ENCODE results near the gene OR2AG1. TPM values are rescaled to one million over a fixed set of nuclear protein-coding genes. Genes with fewer than 3 reads are reported as not detected.

Gene OR2AG1
- total RNA-seq, 4 donors from 2014 or later = not detected

DNA sequence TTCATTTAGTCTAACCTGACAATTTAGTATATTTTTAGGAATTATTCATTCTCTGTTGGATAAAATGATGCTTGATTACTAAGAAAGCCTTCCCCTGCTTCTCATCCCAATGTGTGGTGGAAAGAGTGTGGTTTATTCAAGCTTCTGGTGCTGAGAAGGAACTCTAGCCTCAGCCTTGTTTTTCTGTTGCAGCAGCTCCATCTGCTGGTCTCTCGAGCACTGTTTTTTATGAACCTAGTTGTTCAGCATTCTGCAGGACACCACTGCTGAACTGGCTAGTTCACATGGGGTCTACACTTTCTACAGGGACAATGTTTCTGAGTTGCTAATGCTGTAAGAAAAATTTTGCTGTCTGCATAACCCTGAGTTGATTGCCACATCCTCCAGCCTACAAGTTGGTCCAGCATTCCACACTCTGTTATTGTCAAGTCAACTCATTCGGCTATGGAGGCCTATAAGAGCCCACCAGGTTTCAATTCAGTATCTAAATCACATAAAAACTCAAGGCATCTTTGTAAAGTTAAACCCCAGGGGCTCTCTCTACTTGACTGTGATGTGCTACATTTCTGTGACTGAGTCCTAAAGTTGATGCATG, 25.4 kb upstream of the OR2AG1 start:
- no peak overlapping the region for H3K4me3 ChIP-seq
- no peaks in the 10 kb centered on the region for H3K27me3 ChIP-seq
- H3K4me1 ChIP-seq = no peaks in the 10 kb centered on the region
- H3K27ac ChIP-seq = no peak overlapping the region
- DNase-seq (ENCODE audit: low spot score in 2 of 2) = peak in 1 of 2 donors; percentile 62
- no peaks in the 10 kb centered on the region for H3K36me3 ChIP-seq
- no peaks in the 10 kb centered on the region for H3K9me3 ChIP-seq
- 50% methylated on average over 2 of the region's 2 CpGs for WGBS, 2 donors
- no peak for TF ChIP-seq POLR2A (IDR thresholded peaks at IDR 0.05)
- TF ChIP-seq, protein P1, sequence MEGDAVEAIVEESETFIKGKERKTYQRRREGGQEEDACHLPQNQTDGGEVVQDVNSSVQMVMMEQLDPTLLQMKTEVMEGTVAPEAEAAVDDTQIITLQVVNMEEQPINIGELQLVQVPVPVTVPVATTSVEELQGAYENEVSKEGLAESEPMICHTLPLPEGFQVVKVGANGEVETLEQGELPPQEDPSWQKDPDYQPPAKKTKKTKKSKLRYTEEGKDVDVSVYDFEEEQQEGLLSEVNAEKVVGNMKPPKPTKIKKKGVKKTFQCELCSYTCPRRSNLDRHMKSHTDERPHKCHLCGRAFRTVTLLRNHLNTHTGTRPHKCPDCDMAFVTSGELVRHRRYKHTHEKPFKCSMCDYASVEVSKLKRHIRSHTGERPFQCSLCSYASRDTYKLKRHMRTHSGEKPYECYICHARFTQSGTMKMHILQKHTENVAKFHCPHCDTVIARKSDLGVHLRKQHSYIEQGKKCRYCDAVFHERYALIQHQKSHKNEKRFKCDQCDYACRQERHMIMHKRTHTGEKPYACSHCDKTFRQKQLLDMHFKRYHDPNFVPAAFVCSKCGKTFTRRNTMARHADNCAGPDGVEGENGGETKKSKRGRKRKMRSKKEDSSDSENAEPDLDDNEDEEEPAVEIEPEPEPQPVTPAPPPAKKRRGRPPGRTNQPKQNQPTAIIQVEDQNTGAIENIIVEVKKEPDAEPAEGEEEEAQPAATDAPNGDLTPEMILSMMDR (IDR thresholded peaks at IDR 0.05) = peak; percentile 33 to 59 (median 45)

DNA sequence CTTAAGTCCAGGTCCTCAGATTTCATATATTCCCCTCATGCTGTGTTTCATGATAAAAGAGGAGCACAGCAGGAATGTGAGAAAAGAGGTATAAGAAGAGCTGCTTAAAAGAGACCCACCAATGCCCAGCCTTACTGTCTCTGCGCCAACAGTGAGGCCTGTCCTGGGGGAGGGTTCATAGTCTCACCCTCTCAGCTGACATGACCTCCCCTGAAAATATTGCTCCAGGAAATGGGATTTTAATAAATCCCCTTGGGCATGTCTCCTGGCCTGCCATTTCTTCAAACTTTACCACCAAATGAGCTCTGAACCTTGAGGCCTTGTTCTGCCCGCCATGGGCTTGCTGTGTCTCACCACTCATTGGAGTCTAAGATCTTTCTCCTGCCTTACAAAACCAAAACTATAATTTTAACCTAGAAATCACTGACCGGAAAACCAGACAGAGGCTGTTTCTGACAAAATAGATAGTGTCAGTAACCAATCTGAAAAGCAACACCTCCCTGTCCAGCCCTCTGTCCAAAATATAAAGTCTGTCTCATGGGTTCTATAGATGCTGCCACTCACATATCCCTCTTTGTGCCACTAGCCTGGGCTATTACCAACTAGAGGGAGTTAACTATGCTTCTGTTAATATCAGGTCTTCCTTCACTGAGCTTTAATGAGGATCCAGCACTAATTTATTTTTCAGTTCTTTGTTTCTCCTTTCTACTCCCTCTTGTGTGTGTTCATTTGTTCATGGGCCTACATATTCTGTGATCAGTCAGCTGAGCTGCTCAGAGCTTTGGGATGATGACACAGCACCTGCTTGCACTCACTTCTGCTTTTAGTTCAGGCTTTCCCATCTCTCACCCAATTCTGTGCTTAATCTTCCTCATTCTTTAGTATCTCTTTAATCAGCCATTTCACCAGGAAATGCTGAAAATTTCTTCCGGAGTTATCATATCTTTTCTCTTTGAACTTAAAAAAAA, 10.6 kb upstream of the OR2AG1 start, which contains the start of gene OR2AG2:
Gene OR2AG2 (minus strand): TSS at position 51 of the 968 bp plus-strand sequence. CDS start 3,019 bp downstream, outside the sequence.
- H3K4me3 ChIP-seq = no peak within 1 kb of the TSS
- DNase-seq (ENCODE audit: low spot score in 2 of 2) = peak in 1 of 2 donors; percentile 8
- no peak for TF ChIP-seq POLR2A (IDR thresholded peaks at IDR 0.05)
- TF ChIP-seq, protein P1 (IDR thresholded peaks at IDR 0.05) = no peak
- no peak for TF ChIP-seq EP300 (IDR thresholded peaks at IDR 0.05)

DNA sequence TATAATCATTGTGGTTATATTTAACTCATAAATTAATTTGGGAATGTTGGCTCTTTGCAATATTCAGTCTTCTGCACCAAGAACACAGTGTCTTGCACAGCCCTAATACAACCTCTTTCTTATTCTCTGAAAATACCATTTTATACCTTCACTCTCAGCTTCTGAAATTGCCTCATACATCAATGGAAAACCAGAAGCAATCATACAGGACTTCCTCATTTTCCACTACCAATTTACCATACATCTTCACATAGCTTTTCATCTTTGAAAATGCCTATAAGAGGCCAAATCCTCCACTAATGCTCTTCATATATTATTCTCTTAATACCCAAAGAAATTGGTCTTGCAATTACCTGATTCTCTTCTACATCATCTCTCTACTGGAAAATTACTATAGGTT, 4.3 kb upstream of the OR2AG1 start:
- no peak overlapping the region for H3K4me3 ChIP-seq
- H3K9me3 ChIP-seq = no peaks in the 10 kb centered on the region
- no peaks in the 10 kb centered on the region for H3K36me3 ChIP-seq
- H3K27me3 ChIP-seq = no peaks in the 10 kb centered on the region
- no peak overlapping the region for H3K27ac ChIP-seq
- no peak for DNase-seq (ENCODE audit: low spot score in 2 of 2)
- TF ChIP-seq POLR2A (IDR thresholded peaks at IDR 0.05) = no peak
- TF ChIP-seq, protein P1 (IDR thresholded peaks at IDR 0.05) = no peak
- no peak for TF ChIP-seq EP300 (IDR thresholded peaks at IDR 0.05)
- H3K4me1 ChIP-seq = no peaks in the 10 kb centered on the region

More for the DNA sequence above, 10.6 kb upstream of the OR2AG1 start, which contains the start of gene OR2AG2:
- Histone ChIP-seq H3K9me3 (no peaks in the 10 kb centered on the region), H3K36me3 (no peaks in the 10 kb centered on the region), H3K27ac (peak within 1 kb of the TSS in 1 of 4 donors; percentile 12), H3K27me3 (no peaks in the 10 kb centered on the region), H3K4me1 (no peaks in the 10 kb centered on the region)
- WGBS, 2 donors = 64 to 86% methylated on average over 3 to 4 of the region's 4 CpGs

DNA sequence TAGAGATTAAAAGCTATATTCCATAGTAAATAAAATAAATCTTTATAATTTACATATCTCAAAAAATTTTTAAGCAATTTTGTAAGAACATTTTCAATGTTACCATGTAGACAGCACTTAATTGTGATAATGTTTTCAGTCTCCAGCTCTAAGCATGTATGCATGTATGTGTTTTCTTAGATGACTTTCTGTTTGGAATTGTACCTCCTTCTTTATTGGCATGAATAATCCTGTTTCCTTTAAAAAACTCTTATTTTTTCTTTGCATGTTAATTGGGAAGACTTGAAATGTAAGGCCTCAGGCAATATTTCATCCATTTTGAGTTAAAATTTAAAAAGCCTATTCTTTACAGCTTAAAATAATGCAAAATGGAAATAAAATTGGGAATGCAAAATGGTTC, 2.0 kb upstream of the OR2AG1 start:
- no peak for DNase-seq (ENCODE audit: low spot score in 2 of 2)
- no peak overlapping the region for H3K27ac ChIP-seq
- TF ChIP-seq, protein P1 (IDR thresholded peaks at IDR 0.05) = no peak
- no peak for TF ChIP-seq EP300 (IDR thresholded peaks at IDR 0.05)
- TF ChIP-seq POLR2A (IDR thresholded peaks at IDR 0.05) = no peak

DNA sequence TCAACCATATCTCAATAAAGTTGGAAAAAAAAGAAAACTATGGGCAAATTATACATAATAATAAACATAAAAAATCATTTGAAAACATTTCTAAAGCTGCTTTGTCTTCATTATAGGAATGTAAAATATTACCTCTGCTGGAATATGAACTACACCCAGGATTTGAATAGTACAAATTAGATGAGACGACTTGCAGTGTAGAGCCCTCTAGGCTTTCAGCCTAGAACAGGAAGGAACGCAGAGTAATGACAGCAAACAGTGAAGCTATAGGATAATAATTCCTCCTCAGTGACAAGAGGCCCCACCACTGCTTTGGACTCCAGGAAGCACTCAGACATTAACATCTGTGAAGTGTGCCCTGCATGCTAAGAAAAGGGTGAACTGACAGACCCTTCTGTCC, 7.7 kb downstream of the OR2AG1 start:
- H3K27ac ChIP-seq = no peak overlapping the region
- WGBS, 2 donors = 54 to 65% methylated on average over 2 of the region's 2 CpGs
- TF ChIP-seq POLR2A (IDR thresholded peaks at IDR 0.05) (no peak), EP300 (IDR thresholded peaks at IDR 0.05) (no peak)
- TF ChIP-seq, protein P1 (IDR thresholded peaks at IDR 0.05) = no peak
- H3K27me3 ChIP-seq = no peaks in the 10 kb centered on the region
- no peak for DNase-seq (ENCODE audit: low spot score in 2 of 2)
- no peaks in the 10 kb centered on the region for H3K36me3 ChIP-seq
- H3K9me3 ChIP-seq = no peaks in the 10 kb centered on the region
- H3K4me1 ChIP-seq = no peaks in the 10 kb centered on the region
- H3K4me3 ChIP-seq = no peak overlapping the region

More for the DNA sequence above, 2.0 kb upstream of the OR2AG1 start:
- H3K9me3 ChIP-seq = no peaks in the 10 kb centered on the region
- no peak overlapping the region for H3K4me3 ChIP-seq
- H3K4me1 ChIP-seq = no peaks in the 10 kb centered on the region
- no peaks in the 10 kb centered on the region for H3K27me3 ChIP-seq
- H3K36me3 ChIP-seq = no peaks in the 10 kb centered on the region

All from tibial nerve (tissue), 4 donors.